Lung (tissue), 12 donors: Measurements from ENCODE around the gene KIF26A. TPM values are rescaled to one million over a fixed set of nuclear protein-coding genes. Genes with fewer than 3 reads are reported as not detected.

ENCODE experiments used
- ATAC-seq: fragments of 200-7000 bp; cut with Tn5 transposase; one replicate; pipeline ENCODE4 v1.9.1; 2020; ENCODE audit warnings: moderate number of reproducible peaks; ENCODE audit not compliant: insufficient read depth, low FRiP score
- DNase-seq, 3 donors: peaks; one replicate each; pipeline ENCODE4 v3.0.0-alpha.2; 2013 to 2017
- H3K27ac ChIP-seq, 2 donors: one replicate each; pipeline ENCODE4 v1.5.1; 2013; ENCODE audit warnings: mild to moderate bottlenecking in 2 of 2, moderate library complexity in 2 of 2, control low read depth in 1 of 2, inconsistent platforms in 1 of 2, low read depth in 1 of 2, low read length in 1 of 2
- H3K27me3 ChIP-seq, 3 donors: one replicate each; pipeline ENCODE4 v1.5.1; 2013; ENCODE audit warnings: low read length in 2 of 3; ENCODE audit not compliant: control insufficient read depth in 3 of 3, insufficient read depth in 3 of 3
- H3K36me3 ChIP-seq, 4 donors: one replicate each; pipeline ENCODE4 v1.5.1; 2013; ENCODE audit warnings: low read length in 4 of 4, mild to moderate bottlenecking in 1 of 4, moderate library complexity in 1 of 4; ENCODE audit not compliant: control insufficient read depth in 4 of 4, insufficient read depth in 4 of 4
- H3K4me1 ChIP-seq, 5 donors: one replicate each; pipeline ENCODE4 v1.5.1; 2013; ENCODE audit warnings: low read length in 5 of 5, mild to moderate bottlenecking in 2 of 5, moderate library complexity in 1 of 5; ENCODE audit not compliant: control insufficient read depth in 5 of 5, insufficient read depth in 5 of 5
- H3K4me3 ChIP-seq: one replicate; pipeline ENCODE4 v1.5.1; 2013; ENCODE audit warnings: mild to moderate bottlenecking, control low read depth, moderate library complexity
- H3K9ac ChIP-seq, 2 donors: one replicate each; pipeline ENCODE4 v1.5.1; 2013; ENCODE audit warnings: low read length in 2 of 2, control low read depth in 1 of 2; ENCODE audit not compliant: insufficient read depth in 1 of 2
- H3K9me3 ChIP-seq, 4 donors: one replicate each; pipeline ENCODE4 v1.5.1; 2013; ENCODE audit warnings: low read length in 3 of 4, mild to moderate bottlenecking in 1 of 4, moderate library complexity in 1 of 4; ENCODE audit not compliant: control insufficient read depth in 4 of 4, insufficient read depth in 3 of 4
- WGBS, 2 donors: extraction: QIAGEN DNeasy Blood & Tissue Kit; methylation state at CpG; one replicate each; pipeline ENCODE4 v1.1.7; 2013; 5-methylcytosine and 5-hydroxymethylcytosine counted together
- polyA plus RNA-seq, 2 donors: library from polyadenylated mRNA; stranded (reverse); fragments of 200-250 nt; gene quantifications; one replicate each; pipeline ENCODE4 v1.2.1, GENCODE V29; 2013
- total RNA-seq, 2 donors: library from RNA; depleted of rRNA in 1 of 2; stranded (reverse); fragments of >200 nt in 1 of 2; gene quantifications; one replicate each; pipeline ENCODE4 v1.2.1, GENCODE V29; 2014 to 2021
- TF ChIP-seq, protein P1 (sequence below): IDR thresholded peaks from 2 replicates; pipeline ENCODE4 v1.5.1; 2012; ENCODE audit warnings: mild to moderate bottlenecking; ENCODE audit errors: control extremely low read depth, extremely low read depth
- donor health status: control.
- donor health status: control.
- donor health status: Bipolar disorder and iron deficiency.
- donor health status: healthy.
- donor health status: DM: yes; HTN: yes; CAD: no.

KIF26A gene
- total and polyA plus RNA-seq, 4 donors, result 2.4 to 11.4 (median 4.5) TPM

- no peak overlapping the region for H3K4me3 ChIP-seq
- peaks cover 0 to 2% (median 0%) of the 10 kb centered on the region in 4 donors for H3K36me3 ChIP-seq
- TF ChIP-seq, protein P1, sequence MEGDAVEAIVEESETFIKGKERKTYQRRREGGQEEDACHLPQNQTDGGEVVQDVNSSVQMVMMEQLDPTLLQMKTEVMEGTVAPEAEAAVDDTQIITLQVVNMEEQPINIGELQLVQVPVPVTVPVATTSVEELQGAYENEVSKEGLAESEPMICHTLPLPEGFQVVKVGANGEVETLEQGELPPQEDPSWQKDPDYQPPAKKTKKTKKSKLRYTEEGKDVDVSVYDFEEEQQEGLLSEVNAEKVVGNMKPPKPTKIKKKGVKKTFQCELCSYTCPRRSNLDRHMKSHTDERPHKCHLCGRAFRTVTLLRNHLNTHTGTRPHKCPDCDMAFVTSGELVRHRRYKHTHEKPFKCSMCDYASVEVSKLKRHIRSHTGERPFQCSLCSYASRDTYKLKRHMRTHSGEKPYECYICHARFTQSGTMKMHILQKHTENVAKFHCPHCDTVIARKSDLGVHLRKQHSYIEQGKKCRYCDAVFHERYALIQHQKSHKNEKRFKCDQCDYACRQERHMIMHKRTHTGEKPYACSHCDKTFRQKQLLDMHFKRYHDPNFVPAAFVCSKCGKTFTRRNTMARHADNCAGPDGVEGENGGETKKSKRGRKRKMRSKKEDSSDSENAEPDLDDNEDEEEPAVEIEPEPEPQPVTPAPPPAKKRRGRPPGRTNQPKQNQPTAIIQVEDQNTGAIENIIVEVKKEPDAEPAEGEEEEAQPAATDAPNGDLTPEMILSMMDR, result no peak
- no peak for DNase-seq
- H3K27me3 ChIP-seq, result no peaks in the 10 kb centered on the region
- no peak overlapping the region for H3K9ac ChIP-seq
- H3K27ac ChIP-seq, result no peak overlapping the region
- H3K4me1 ChIP-seq, result peaks cover 0 to 18% (median under 1%) of the 10 kb centered on the region in 5 donors
- H3K9me3 ChIP-seq, result no peaks in the 10 kb centered on the region
- 70 to 86% methylated on average over 29 of the region's 29 CpGs for WGBS, 2 donors
- ATAC-seq, result no peak
Observed at GRCh38 chr14:104155513-104155912, 17.1 kb downstream of the KIF26A start.

- no peak for ATAC-seq
- 92 to 94% methylated on average over 5 of the region's 5 CpGs for WGBS, 2 donors
- no peak overlapping the region for H3K9ac ChIP-seq
- no peaks in the 10 kb centered on the region for H3K27me3 ChIP-seq
- H3K9me3 ChIP-seq, result no peaks in the 10 kb centered on the region
- H3K36me3 ChIP-seq, result peaks cover 0 to 2% (median 0%) of the 10 kb centered on the region in 4 donors
- H3K4me3 ChIP-seq, result no peak overlapping the region
- TF ChIP-seq, protein P1, result no peak
- DNase-seq, result no peak
- H3K4me1 ChIP-seq, result peaks cover 0 to 13% (median 0%) of the 10 kb centered on the region in 5 donors
- no peak overlapping the region for H3K27ac ChIP-seq
Observed at GRCh38 chr14:104156142-104156541, 17.8 kb downstream of the KIF26A start.

DNA sequence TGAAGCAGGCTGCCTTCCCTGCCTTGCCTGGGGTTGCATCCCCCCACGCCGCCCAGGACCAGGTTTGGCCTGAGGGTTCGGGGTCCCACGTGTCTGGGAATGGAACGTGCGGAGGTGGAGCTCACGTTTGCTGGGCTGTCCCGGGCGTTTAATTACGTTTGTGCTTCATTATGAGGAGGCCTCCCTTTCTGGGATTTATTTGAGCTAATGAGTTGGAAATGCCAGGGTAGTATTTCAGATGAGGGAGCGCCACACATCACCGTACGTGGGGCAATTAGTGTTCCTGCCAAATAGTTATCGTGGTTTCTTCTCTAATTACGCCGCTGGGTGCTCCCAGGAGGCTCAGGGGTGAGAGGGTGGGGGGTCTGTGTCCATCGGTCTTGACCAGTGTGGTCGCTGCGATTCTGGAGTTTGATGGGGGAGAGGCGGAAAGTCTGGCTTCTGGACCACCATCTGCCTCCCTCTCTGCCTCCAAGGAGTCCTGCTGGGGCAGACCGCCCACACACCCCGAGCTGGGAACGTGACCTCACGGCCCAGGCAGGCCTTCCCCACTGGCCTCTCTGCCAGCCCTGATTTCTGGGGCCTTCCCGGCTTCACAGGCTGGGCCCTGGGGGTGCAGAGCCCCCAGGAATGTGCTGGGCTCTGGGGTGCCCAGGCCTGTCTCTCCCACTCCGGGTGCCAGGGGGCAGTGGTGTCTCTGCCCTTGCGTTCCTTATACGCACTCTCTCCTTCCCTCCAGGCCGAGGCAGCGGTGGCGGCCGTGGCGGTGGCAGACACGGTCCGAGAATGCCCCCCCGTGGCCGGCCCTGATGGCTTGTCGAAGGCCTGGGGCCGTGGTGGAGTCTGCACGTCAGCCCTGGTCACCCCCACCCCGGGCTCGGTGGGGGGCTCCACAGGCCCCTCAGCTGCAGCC, 18.9 kb downstream of the KIF26A start:
- DNase-seq, result no peak

More for the DNA sequence above, 18.9 kb downstream of the KIF26A start:
- H3K4me1 ChIP-seq, result peaks cover 0 to 13% (median 0%) of the 10 kb centered on the region in 5 donors
- ATAC-seq, result no peak
- H3K9me3 ChIP-seq, result no peaks in the 10 kb centered on the region
- peaks cover 0 to 2% (median 0%) of the 10 kb centered on the region in 4 donors for H3K36me3 ChIP-seq
- no peak overlapping the region for H3K9ac ChIP-seq
- no peaks in the 10 kb centered on the region for H3K27me3 ChIP-seq
- TF ChIP-seq, protein P1, result no peak
- 91 to 94% methylated on average over 42 of the region's 42 CpGs for WGBS, 2 donors
- no peak overlapping the region for H3K4me3 ChIP-seq
- no peak overlapping the region for H3K27ac ChIP-seq
